GM21360 (cell line): ENCODE results near the gene USP8.

ENCODE experiments used
- ATAC-seq: cut with Tn5 transposase; IDR thresholded peaks from one replicate; pipeline ENCODE4 v1.9.1; 2021; ENCODE audit warnings: mild to moderate bottlenecking, moderate library complexity; ENCODE audit not compliant: unreplicated experiment

USP8 gene

DNA sequence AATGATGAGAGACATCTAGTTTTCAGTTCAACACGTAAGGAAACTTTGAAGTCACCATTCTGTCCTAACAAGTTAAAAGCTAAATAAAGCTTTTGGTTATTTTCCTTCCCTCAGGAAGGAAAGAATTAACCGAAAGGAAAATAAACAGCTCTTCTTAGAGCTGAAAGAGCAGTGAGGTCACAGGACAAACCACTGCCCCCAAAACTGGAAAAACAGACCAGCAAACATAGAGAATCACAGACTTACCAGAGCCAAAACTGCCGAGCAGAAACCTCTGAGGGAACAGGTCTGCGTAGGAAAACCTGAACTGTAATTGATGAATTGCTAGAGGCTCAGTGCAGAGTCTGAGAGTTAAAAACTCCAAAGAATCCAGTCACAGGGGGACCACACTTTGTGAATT lies 107.6 kb downstream of the USP8 start:
- ATAC-seq: no peak

DNA sequence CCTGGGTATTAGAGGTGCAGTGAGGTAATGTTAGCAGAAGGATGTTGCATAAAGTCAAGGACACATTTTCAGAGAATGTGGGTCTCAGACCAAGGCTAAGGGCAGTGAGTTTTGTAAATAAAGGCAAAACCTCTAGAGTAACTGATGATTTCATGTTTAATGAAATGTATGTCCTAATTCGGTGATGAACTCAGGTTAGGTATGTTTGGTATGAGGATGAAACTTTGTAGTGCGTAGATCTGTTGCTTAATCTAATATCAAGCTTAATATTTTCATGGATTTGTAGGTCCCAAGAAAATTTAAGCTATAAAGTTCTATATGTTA lies 118.6 kb downstream of the USP8 start:
- ATAC-seq: no peak

DNA sequence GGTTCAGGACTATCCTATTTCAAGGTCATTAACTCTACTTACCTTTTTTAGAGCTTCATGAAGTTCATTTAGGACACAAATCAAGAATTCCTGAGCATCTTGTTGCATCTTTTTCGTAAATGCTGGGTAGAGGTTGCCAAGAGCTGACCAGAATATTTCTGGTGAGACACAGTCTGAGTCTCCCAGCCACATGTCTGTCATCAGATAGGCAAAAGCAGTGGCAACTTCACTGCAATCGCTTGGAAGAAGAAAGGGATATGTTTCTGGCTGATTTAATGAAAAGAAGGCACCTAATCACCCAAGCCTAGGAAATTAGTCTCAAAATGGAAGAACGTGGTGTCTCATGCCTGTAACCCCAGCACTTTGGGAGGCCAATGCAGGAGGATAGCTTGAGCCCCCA lies 119.4 kb downstream of the USP8 start:
- ATAC-seq: no peak

DNA sequence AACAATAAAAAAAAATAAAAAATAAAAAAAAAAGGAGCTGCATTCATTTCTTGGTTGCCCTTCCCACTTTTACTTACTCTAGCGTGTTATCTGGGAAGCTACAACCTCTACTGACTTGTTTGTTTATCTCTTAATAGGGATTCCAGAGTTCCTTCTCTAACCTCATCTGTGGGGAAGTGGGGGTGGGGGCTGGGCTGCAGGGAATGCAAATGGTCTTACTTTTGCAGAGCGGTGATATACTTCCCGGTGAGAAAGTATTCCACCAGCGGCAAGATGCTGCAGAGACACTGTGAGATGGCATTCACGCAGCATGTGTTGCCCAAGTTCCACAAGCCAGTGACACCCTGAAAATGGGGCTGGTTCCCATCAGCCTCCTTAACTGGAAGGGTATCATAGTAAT lies 120.2 kb downstream of the USP8 start:
- no peak for ATAC-seq

DNA sequence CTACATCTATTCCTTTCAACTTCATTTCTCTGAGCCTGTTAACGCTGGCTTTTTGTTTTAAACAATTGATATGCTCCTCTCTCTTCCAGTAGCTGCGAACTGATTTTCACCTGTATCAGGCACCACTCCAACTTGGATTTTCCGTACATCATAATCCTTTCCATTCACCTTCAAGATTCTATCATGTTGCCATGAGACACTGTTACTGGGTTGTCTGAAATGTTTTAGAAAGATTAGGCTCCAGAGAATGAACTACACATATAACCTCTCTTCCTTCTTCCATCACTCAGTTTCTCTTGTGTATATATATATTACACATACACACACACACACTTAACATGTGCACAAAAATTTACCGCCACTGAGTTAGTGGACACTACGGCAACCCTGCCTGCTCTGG lies 122.4 kb downstream of the USP8 start, which contains the start of gene USP50:
USP50 (minus strand) TSS at position 101 of the 400 bp plus-strand sequence. CDS start 141 bp downstream, outside the sequence.
- ATAC-seq: no peak

DNA sequence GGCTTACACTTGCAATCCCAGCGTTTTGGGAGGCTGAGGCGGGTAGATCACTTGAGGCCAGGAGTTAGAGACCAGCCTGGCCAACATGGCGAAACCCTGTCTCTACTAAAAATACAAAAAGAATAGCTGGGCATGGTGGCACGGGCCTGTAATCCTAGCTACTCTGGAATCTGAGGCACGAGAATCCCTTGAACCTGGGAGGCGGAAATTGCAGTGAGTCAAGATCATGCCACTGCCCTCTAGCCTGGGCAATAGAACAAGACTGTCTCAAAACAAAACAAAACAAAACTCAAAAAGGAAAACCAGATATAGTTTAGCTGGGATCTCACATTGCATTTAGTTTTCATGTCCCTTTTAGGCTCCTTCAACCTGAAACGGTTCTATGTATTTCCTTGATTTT lies 125.1 kb downstream of the USP8 start:
- ATAC-seq: no peak

DNA sequence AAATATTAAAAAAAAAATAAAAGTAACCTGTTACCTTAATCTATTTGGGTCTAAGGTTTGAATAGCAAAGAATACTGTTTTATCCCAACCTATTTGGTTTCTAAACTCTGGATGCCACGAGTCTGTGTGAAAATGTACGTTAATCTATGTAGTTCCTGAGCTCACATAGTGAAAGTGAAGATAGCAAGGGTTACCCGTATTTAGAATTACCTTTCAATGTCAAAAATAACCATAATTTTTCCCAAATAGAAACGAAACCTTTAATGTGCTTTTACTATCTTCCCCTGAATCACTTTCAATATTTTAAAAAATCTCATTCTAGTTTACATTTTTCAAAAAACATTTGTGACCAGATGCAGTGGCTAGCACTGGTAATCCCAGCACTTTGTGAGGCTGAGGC lies 128.0 kb downstream of the USP8 start:
- no peak for ATAC-seq

DNA sequence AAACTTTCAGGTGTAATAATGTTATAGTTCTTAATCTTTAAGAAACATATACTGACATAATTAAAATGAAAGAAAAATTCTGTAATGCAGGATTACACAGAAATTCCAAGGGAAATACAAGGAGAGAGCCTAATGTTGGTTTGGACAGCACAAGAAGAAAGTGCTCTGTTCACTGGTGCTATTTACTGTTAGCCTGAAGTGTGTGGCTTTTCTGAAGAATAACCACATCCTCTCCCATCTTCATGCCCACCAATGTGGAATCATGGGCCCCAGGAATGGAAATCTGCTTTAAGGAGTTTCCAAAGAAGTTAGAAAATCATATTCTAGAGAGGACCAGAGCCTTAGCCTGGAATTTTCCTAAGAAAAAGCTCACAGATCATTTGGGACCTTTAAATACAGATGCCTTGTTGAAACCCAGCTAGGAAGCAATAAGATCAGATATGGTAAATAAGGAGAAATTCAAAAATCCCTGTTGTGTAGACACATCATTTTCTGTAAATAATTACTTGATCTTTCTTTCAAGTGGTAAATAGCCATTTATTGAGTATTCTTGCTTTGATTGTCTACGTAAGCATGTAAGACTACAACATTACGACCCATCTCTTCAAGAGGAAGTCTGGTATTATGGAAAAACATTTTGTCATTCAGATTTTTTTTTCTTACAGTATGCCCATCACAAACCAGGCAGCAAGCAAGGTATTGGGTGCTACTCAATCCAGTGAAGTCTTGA lies 132.6 kb downstream of the USP8 start:
- ATAC-seq: no peak

DNA sequence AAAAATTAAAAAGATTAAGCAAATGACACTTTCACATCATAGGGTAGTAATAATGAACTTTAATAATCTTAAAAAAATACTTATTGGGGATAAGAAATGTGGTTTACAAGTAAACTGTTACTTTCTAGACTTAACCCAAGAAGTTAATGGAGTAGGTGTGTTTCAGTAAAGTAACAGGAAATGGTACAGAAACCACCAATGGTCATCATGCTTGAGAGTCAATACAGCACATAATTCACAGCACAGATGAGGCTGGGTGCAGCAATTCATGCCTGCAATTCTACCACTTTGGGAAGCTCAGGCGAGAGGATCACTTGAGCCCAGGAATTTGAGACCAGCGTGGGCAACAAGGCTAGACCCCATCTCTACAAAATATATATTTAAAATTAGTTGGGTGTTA lies 133.8 kb downstream of the USP8 start:
- no peak for ATAC-seq

DNA sequence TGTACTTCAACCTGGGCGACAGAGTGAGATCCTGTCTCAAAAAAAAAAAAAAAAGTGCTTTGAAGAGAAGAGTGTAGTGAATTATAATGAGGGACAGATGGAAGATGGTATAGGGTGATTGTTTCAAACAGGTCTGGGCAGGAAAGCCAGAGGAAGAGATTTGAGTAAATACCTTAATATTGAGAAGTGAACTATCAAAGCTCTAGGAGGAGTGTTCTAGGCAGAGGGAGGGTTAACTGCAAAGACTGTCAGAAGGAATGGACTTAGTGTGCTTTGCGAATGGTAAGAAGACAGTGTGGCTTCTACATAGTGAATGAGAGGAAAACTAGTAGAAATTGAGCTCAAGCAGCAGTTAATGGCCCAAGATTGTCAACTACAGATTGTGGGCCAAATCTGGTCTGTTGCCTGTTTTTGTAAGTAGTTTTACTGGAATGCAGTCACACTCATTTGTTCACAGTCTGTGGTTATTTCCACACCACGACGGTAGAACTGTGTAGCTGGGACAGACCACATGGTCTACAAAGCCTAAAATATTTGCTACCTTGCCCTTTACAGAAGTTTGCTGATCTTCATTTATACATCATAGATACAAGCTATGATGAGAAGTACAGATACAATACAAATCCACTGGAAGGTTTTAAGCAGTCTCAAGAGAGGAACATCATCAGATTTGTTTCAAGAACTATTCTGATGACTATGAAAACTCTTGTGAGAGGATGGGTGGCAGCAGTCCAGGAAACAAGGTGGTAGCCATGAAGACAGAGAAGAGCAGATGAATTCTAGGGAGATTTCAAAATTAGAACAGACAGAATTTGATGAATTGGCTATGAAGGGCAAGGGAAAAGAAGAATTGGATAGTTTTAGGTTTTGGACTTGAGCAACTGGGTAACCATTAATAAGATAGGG lies 138.8 kb downstream of the USP8 start:
- no peak for ATAC-seq

DNA sequence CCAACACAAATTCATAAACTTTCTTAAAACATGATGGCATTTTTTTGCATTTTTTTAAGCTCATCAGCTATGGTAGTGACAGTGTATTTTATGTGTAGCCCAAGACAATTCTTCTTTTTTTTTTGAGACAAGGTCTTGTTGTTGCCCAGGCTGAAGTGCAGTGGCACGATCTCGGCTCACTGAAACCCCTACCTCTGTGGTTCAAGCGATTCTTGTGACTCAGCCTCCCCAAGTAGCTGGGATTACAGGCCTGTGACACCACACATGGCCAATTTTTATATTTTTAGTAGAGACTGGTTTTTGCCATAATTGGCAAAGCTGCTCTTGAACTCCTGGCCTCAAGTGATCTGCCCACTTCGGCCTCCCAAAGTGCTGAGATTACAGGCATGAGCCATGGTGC lies 139.6 kb downstream of the USP8 start:
- no peak for ATAC-seq
